GM19035 (cell line): ENCODE measurements around the gene DMXL2.
"Not testable (repeated sequence)": the region's sequence is repeated elsewhere in the genome, so short reads cannot be mapped to it uniquely, and the experiment has no call there.

Source experiments
- ATAC-seq: cut with Tn5 transposase; IDR thresholded peaks from one replicate; pipeline ENCODE4 v1.9.1; 2021; ENCODE audit not compliant: unreplicated experiment

The DMXL2 gene

GRCh38 chr15:51424780-51425179, 197.8 kb downstream of the DMXL2 start:
- ATAC-seq = no peak

- ATAC-seq = not testable (repeated sequence)
Observed at GRCh38 chr15:51423040-51423439, 199.5 kb downstream of the DMXL2 start.

- ATAC-seq = no peak
Observed at GRCh38 chr15:51416129-51416528, 206.4 kb downstream of the DMXL2 start.

DNA sequence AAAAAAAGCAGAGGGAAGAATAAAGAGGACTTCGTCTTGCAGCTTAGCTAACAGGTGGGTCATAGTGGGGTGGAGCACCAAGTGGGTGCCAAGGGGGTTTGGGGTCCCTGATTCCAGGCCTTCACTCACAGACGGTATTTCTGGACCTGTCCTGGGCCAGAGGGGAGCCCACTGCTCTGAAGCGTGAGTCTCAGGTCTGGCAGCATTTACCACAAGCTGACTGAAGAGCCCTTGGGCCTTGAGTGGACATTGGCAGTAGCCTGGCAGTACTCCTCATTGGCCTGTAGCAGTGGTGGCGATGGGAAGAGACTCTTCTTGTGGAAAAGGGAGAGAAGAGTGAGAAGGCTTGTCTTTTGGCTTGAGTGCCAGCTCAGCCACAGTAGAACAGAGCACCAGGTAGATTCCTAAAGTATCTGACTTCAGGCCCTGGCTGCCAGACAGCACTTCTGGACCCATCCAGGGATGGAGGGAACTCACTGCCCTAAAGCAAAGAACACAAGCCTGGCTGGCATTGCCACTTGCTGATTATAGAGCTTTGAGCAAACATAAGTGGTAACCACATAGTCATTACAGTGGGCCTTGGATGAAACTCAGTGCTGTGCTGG, 208.2 kb downstream of the DMXL2 start:
- no peak for ATAC-seq

DNA sequence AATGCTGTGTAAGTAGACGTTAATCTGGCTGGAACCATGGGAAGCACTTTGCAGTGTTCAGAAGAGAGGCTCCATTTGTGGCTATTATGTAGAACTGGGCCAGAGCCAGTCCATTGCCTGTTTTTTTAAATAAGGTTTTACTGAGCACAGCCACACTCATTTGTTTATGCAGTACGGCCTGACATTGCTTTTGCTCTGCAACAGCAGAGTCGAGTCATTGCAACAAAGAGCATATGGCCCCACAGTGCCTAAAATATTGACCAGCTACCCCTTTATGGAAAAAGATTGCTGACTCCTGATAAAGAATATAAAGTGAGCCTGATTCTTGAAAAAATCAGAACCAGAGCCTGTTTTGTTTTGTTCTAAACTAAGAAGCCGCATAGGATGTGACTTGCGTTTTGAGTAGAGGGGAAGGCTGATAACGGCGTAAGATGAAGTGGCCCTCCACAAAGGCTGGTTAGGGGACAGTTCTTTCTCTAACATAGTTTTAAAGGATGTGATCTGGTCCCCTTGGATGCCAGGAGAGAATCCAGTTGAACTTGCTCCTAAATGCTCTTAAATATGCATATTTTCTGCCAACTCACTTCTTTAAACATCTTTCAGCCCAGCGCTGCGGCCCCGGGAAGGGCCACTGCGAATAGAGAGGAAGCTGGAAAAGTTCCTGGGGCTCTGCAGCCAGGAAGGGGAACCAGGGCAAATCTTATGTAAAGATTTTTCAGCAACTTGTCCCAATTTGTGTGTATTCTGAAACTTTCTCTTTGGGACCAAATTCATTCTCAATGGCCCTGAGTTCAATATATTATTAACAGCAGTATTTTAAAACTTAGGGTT, 216.7 kb downstream of the DMXL2 start:
- no peak for ATAC-seq

- no peak for ATAC-seq
Observed at GRCh38 chr15:51403946-51404695, 218.4 kb downstream of the DMXL2 start.

DNA sequence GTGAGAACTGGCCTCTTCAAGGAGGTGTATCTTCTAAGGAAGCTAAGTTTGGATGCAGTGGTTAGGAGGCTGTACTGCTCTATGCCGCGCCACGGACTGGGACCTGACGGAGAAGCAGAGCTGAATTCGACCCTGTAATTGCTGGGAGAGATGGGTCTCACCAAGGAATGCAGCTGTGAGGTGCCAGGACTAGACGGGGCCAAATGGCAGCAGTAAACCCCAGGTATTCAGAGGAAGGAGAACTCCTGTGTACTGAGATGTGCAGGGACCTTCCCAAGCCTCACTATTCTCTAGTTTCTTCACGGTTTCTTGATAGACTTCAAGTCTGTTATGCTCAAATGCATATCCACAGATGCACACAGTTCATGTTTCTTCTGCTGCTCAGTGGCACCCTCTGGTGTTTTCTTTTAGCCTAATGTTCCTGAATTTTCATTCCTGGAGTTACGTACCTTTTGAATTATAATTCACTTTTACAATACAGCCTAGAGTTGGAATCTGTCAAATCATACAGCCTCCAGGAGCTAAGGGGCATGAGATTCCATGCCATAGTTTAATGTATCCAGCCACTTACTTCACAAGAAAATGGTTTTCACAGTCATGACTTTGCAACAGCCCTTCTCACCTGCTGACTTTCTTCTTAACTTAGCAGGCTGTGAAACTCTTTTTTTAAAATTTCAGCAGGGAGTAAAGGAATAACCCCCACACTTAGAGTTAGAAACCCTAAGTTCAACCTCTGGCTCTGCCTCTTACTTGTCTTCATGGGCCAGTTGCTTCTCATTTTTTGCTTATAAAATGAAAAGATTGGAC, 219.3 kb downstream of the DMXL2 start:
- no peak for ATAC-seq

GRCh38 chr15:51401872-51402517, 220.6 kb downstream of the DMXL2 start:
- ATAC-seq = no peak

DNA sequence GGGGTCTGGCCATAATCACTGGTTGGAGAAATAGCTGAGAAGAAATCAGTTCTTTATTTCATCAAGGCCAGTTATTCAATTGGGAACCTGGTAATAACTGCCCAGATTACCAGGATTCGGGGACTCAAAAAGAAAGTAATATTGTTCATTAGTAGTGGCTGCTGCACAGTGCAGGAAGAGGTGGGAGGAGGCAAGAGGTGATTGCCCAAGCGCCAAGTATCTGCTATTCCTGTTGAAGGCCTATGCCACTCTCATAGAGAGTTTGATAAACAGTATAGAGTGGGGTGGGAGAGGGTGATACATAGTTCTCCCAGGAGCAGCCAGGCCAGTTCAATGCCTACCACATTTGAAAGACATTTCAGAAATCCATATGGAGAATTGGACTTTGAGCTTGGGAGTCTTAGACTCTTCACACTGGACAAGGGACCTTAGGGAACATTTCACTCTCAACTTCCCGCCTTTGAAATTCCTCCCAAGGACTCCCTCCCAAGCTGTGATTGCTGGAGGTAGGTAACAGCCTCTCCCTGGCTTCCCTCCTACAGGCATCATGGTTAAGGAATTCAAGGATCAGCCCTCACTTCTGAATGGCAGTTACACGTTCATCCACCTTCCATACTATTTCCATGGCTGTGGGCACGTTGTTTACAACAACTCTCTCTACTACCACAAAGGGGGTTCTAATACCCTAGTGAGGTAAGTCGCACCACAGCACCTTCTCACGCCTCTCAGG, 221.4 kb downstream of the DMXL2 start:
- no peak for ATAC-seq

- ATAC-seq = no peak
Observed at GRCh38 chr15:51398626-51399025, 223.9 kb downstream of the DMXL2 start.
